Measurements from ENCODE around the gene MAN1A1.

- TF ChIP-seq SP1 (IDR thresholded peaks at IDR 0.05), result no peak
- TF ChIP-seq L3MBTL2 (conservative IDR thresholded peaks at IDR 0.05), result no peak
Observed at GRCh38 chr6:119322715-119323350, 26.7 kb downstream of the MAN1A1 start.
